GM21381 (cell line): ENCODE results near the gene IL17REL.

Experiments used
- ATAC-seq: cut with Tn5 transposase; IDR thresholded peaks from one replicate; pipeline ENCODE4 v1.9.1; 2021; ENCODE audit warnings: mild to moderate bottlenecking, moderate library complexity; ENCODE audit not compliant: unreplicated experiment

Gene IL17REL

GRCh38 chr22:50046481-50047245 is 34.1 kb upstream of the IL17REL start:
- ATAC-seq, result no peak

GRCh38 chr22:50046019-50046415 is 33.5 kb upstream of the IL17REL start:
- ATAC-seq, result no peak

GRCh38 chr22:50045211-50046018 is 32.9 kb upstream of the IL17REL start:
- no peak for ATAC-seq

- no peak for ATAC-seq
Measured at GRCh38 chr22:50044485-50045118, 32.0 kb upstream of the IL17REL start.

GRCh38 chr22:50041361-50042065 is 28.9 kb upstream of the IL17REL start:
- no peak for ATAC-seq

- ATAC-seq, result no peak
Measured at GRCh38 chr22:50040717-50041116, 28.2 kb upstream of the IL17REL start.

GRCh38 chr22:50039669-50040443 is 27.3 kb upstream of the IL17REL start:
- ATAC-seq, result no peak

GRCh38 chr22:50035976-50036724 is 23.6 kb upstream of the IL17REL start:
- no peak for ATAC-seq

- ATAC-seq, result no peak
Measured at GRCh38 chr22:50035131-50035881, 22.7 kb upstream of the IL17REL start.

GRCh38 chr22:50034126-50035081 is 21.8 kb upstream of the IL17REL start:
- ATAC-seq, result no peak

- ATAC-seq, result no peak
Measured at GRCh38 chr22:50032941-50033601, 20.5 kb upstream of the IL17REL start.

GRCh38 chr22:50032109-50032871 is 19.7 kb upstream of the IL17REL start:
- ATAC-seq, result no peak

- ATAC-seq, result no peak
Measured at GRCh38 chr22:50031189-50032091, 18.9 kb upstream of the IL17REL start.

- no peak for ATAC-seq
Measured at GRCh38 chr22:50030297-50031188, 18.0 kb upstream of the IL17REL start.
